HEK293T (cell line): ENCODE data around the gene PXDN.
"Not testable (repeated sequence)": the region's sequence is repeated elsewhere in the genome, so short reads cannot be mapped to it uniquely, and the experiment has no call there.

Experiments
- CTCF ChIA-PET: fragments of 350-600 bp; formaldehyde crosslinking; extraction: SDS; loops from one replicate; lab custom pipeline; 2021; ENCODE audit warnings: antibody characterized with exemption, inconsistent platforms; lab: Yijun Ruan, JAX
- POLR2A ChIA-PET: fragments of 350-600 bp; formaldehyde crosslinking; extraction: SDS; loops from one replicate; lab custom pipeline; 2020; ENCODE audit warnings: antibody characterized with exemption, inconsistent platforms; lab: Yijun Ruan, JAX
- DNase-seq: peaks from one replicate; pipeline ENCODE4 v3.0.0; 2012; ENCODE audit warnings: mixed read lengths; ENCODE audit errors: extremely low spot score
- ARNT ChIP-seq: fragments of 450-650 bp; IDR thresholded peaks from 2 replicates; pipeline ENCODE4 v1.6.1; 2017; ENCODE audit warnings: mild to moderate bottlenecking
- BHLHE40 ChIP-seq: fragments of 450-650 bp; IDR thresholded peaks from 2 replicates; pipeline ENCODE4 v1.6.1; 2016; ENCODE audit warnings: mild to moderate bottlenecking, moderate library complexity, borderline replicate concordance
- CTBP1 ChIP-seq: fragments of 450-650 bp; IDR thresholded peaks from 2 replicates; pipeline ENCODE4 v1.6.1; 2016; ENCODE audit warnings: borderline replicate concordance
- ELF4 ChIP-seq: fragments of 450-650 bp; IDR thresholded peaks from 2 replicates; pipeline ENCODE4 v1.6.1; 2017; ENCODE audit warnings: antibody characterized with exemption
- FOXA1 ChIP-seq: fragments of 450-650 bp; IDR thresholded peaks from 2 replicates; pipeline ENCODE4 v1.6.1; 2016; ENCODE audit warnings: mild to moderate bottlenecking
- FOXK2 ChIP-seq: fragments of 450-650 bp; IDR thresholded peaks from 2 replicates; pipeline ENCODE4 v1.6.1; 2016; ENCODE audit warnings: mild to moderate bottlenecking
- FOXM1 ChIP-seq: fragments of 450-650 bp; IDR thresholded peaks from 2 replicates; pipeline ENCODE4 v1.6.1; 2017; ENCODE audit warnings: mild to moderate bottlenecking, borderline replicate concordance
- HDGF ChIP-seq: fragments of 450-650 bp; IDR thresholded peaks from 2 replicates; pipeline ENCODE4 v1.6.1; 2017; ENCODE audit warnings: antibody characterized with exemption, borderline replicate concordance
- L3MBTL2 ChIP-seq: fragments of 450-650 bp; conservative IDR thresholded peaks from 2 replicates; pipeline ENCODE4 v1.6.1; 2016; ENCODE audit warnings: mild to moderate bottlenecking
- LEF1 ChIP-seq: fragments of 450-650 bp; IDR thresholded peaks from 2 replicates; pipeline ENCODE4 v1.6.1; 2017; ENCODE audit warnings: mild to moderate bottlenecking, borderline replicate concordance
- NFRKB ChIP-seq: fragments of 450-650 bp; IDR thresholded peaks from 2 replicates; pipeline ENCODE4 v1.6.1; 2016; ENCODE audit warnings: mild to moderate bottlenecking, moderate library complexity
- PKNOX1 ChIP-seq: fragments of 450-650 bp; IDR thresholded peaks from 2 replicates; pipeline ENCODE4 v1.6.1; 2016
- SP1 ChIP-seq: fragments of 450-650 bp; IDR thresholded peaks from 2 replicates; pipeline ENCODE4 v1.6.1; 2017
- SUZ12 ChIP-seq: fragments of 450-650 bp; IDR thresholded peaks from 2 replicates; pipeline ENCODE4 v1.6.1; 2016; ENCODE audit warnings: mild to moderate bottlenecking
- TARDBP ChIP-seq: fragments of 450-650 bp; IDR thresholded peaks from 2 replicates; pipeline ENCODE4 v1.6.1; 2016
- ZNF384 ChIP-seq: fragments of 450-650 bp; IDR thresholded peaks from 2 replicates; pipeline ENCODE4 v1.6.1; 2016

The PXDN gene

GRCh38 chr2:1701556-1702185 is 42.6 kb downstream of the PXDN start:
- peak; percentile 49 for DNase-seq
- TF ChIP-seq FOXM1 (no peak), ZNF384 (no peak), ARNT (no peak), HDGF (no peak), PKNOX1 (no peak), LEF1 (no peak)
- CTCF ChIA-PET = interaction anchor here (0.6 kb wide), 1 partner anchor 825 kb away, joined by 3 read pairs; no protein-coding TSS in a partner anchor
- POLR2A ChIA-PET = no interaction called here

GRCh38 chr2:1701020-1701419 is 43.3 kb downstream of the PXDN start:
- DNase-seq = no peak
- POLR2A ChIA-PET = no interaction called here
- CTCF ChIA-PET = no interaction called here
- TF ChIP-seq BHLHE40 (no peak), L3MBTL2 (no peak), TARDBP (no peak)

- DNase-seq, POLR2A ChIA-PET, CTCF ChIA-PET: not testable (repeated sequence)
Observed at GRCh38 chr2:1700427-1700826, 43.9 kb downstream of the PXDN start.

- CTCF ChIA-PET = no interaction called here
- POLR2A ChIA-PET = no interaction called here
- no peak for DNase-seq
- TF ChIP-seq NFRKB = no peak
- TF ChIP-seq ARNT = no peak
- no peak for TF ChIP-seq HDGF
- TF ChIP-seq CTBP1 = no peak
- no peak for TF ChIP-seq ZNF384
- TF ChIP-seq SP1 = no peak
- TF ChIP-seq TARDBP = no peak
- no peak for TF ChIP-seq ELF4
- TF ChIP-seq BHLHE40 = no peak
- no peak for TF ChIP-seq FOXA1
- TF ChIP-seq SUZ12 = no peak
- no peak for TF ChIP-seq FOXK2
- TF ChIP-seq LEF1 = no peak
- TF ChIP-seq L3MBTL2 = no peak
- TF ChIP-seq PKNOX1 = no peak
- no peak for TF ChIP-seq FOXM1
Observed at GRCh38 chr2:1698188-1698945, 45.9 kb downstream of the PXDN start.

- no peak for TF ChIP-seq ARNT
- no peak for TF ChIP-seq SUZ12
- TF ChIP-seq ELF4 = no peak
- TF ChIP-seq LEF1 = no peak
- TF ChIP-seq HDGF = no peak
- TF ChIP-seq PKNOX1 = no peak
- no peak for TF ChIP-seq FOXM1
- no peak for TF ChIP-seq TARDBP
- no peak for TF ChIP-seq FOXA1
- no peak for TF ChIP-seq L3MBTL2
- no peak for TF ChIP-seq ZNF384
- no peak for TF ChIP-seq BHLHE40
- no peak for TF ChIP-seq FOXK2
- TF ChIP-seq CTBP1 = no peak
- TF ChIP-seq NFRKB = no peak
- no peak for TF ChIP-seq SP1
- ChIA-PET CTCF (no interaction called here), POLR2A (no interaction called here)
- DNase-seq = no peak
Observed at GRCh38 chr2:1697601-1698000, 46.7 kb downstream of the PXDN start.

- ChIA-PET CTCF (no interaction called here), POLR2A (no interaction called here)
- no peak for TF ChIP-seq L3MBTL2
- TF ChIP-seq SP1 = no peak
- no peak for TF ChIP-seq LEF1
- no peak for TF ChIP-seq HDGF
- no peak for TF ChIP-seq ELF4
- no peak for TF ChIP-seq PKNOX1
- no peak for TF ChIP-seq TARDBP
- TF ChIP-seq ARNT = no peak
- no peak for TF ChIP-seq FOXM1
- TF ChIP-seq ZNF384 = no peak
- no peak for TF ChIP-seq NFRKB
- TF ChIP-seq BHLHE40 = no peak
- TF ChIP-seq SUZ12 = no peak
- no peak for TF ChIP-seq FOXA1
- no peak for TF ChIP-seq FOXK2
- TF ChIP-seq CTBP1 = no peak
- DNase-seq = no peak
Observed at GRCh38 chr2:1696472-1696871, 47.8 kb downstream of the PXDN start.
